CD14-positive monocyte (primary cell): ENCODE data around the gene PRKAR1B. TPM values are rescaled to one million over a fixed set of nuclear protein-coding genes. Genes with fewer than 3 reads are reported as not detected.
A peak's percentile ranks its signal among the peaks of the same experiment; 100 is the strongest.

Source experiments
- DNase-seq, 3 donors: peaks; one replicate each; pipeline ENCODE4 v3.0.0-alpha.2; 2011 to 2022
- H2AFZ ChIP-seq: 2 replicates; pipeline ENCODE4 v1.6.0; 2012; ENCODE audit warnings: mild to moderate bottlenecking, low read depth, low read length, inconsistent platforms; ENCODE audit not compliant: insufficient read depth, poor library complexity, severe bottlenecking
- H3K27ac ChIP-seq, 2 donors: 1 replicate in 1 of 2; 2 replicates in 1 of 2; pipeline ENCODE4 v1.5.1; 2012 to 2013; ENCODE audit warnings: low read length in 2 of 2, control low read depth in 1 of 2, inconsistent platforms in 1 of 2, low read depth in 1 of 2, mild to moderate bottlenecking in 1 of 2
- H3K27me3 ChIP-seq, 2 donors: one replicate each; pipeline versions ENCODE4 v1.6.0 to v1.6.1; 2011 to 2013; ENCODE audit warnings: low read length in 2 of 2; ENCODE audit not compliant: control insufficient read depth in 2 of 2, insufficient read depth in 2 of 2
- H3K36me3 ChIP-seq, 2 donors: replicated peaks in 1 of 2; 1 replicate in 1 of 2; 2 replicates in 1 of 2; pipeline versions ENCODE4 v1.5.1 to v1.6.1; 2012 to 2013; ENCODE audit warnings: low read length in 2 of 2, control low read depth in 1 of 2, inconsistent platforms in 1 of 2, mild to moderate bottlenecking in 1 of 2; ENCODE audit not compliant: insufficient read depth in 2 of 2, control insufficient read depth in 1 of 2
- H3K4me1 ChIP-seq, 2 donors: 1 replicate in 1 of 2; 2 replicates in 1 of 2; pipeline versions ENCODE4 v1.5.1 to v1.6.1; 2012 to 2013; ENCODE audit warnings: low read length in 2 of 2, control low read depth in 1 of 2, inconsistent platforms in 1 of 2, mild to moderate bottlenecking in 1 of 2, moderate library complexity in 1 of 2; ENCODE audit not compliant: insufficient read depth in 2 of 2, control insufficient read depth in 1 of 2
- H3K4me2 ChIP-seq: replicated peaks from 2 replicates; pipeline ENCODE3; 2012; ENCODE audit warnings: low read length, moderate library complexity, mild to moderate bottlenecking; ENCODE audit not compliant: poor library complexity, severe bottlenecking; ENCODE audit errors: extremely low read depth
- H3K4me3 ChIP-seq, 3 experiments: fragments of 200-600 bp in 1 of 3; sonication (generic) in 1 of 3; replicated peaks in 1 of 3; 1 replicate in 2 of 3; 2 replicates in 1 of 3; pipeline ENCODE4 v1.5.1; 2011 to 2013; ENCODE audit warnings: low read length in 3 of 3, mild to moderate bottlenecking in 3 of 3, control low read depth in 2 of 3, low read depth in 2 of 3, inconsistent platforms in 1 of 3, moderate library complexity in 1 of 3
- H3K79me2 ChIP-seq: 2 replicates; pipeline ENCODE4 v1.6.0; 2012; ENCODE audit warnings: mild to moderate bottlenecking, control low read depth, inconsistent platforms, low read length, moderate library complexity; ENCODE audit not compliant: insufficient read depth
- H3K9ac ChIP-seq: 2 replicates; pipeline ENCODE4 v1.6.0; 2017; ENCODE audit warnings: low read length, mild to moderate bottlenecking; ENCODE audit not compliant: insufficient read depth, poor library complexity, severe bottlenecking
- H3K9me3 ChIP-seq, 2 donors: replicated peaks in 1 of 2; 1 replicate in 1 of 2; 2 replicates in 1 of 2; pipeline versions ENCODE4 v1.5.1 to v1.6.1; 2012 to 2013; ENCODE audit warnings: low read length in 2 of 2, control low read depth in 1 of 2; ENCODE audit not compliant: control insufficient read depth in 1 of 2, insufficient read depth in 1 of 2
- H4K20me1 ChIP-seq: 2 replicates; pipeline ENCODE4 v1.6.0; 2012; ENCODE audit warnings: mild to moderate bottlenecking, low read length, control low read depth, moderate library complexity; ENCODE audit not compliant: insufficient read depth
- H3K27ac Mint-ChIP-seq, 7 donors: one replicate each; pipeline ENCODE4 v1.8.0; 2020; ENCODE audit warnings: mild to moderate bottlenecking in 7 of 7, mixed read lengths in 7 of 7, moderate library complexity in 6 of 7, inconsistent platforms in 2 of 7
- H3K27me3 Mint-ChIP-seq, 3 donors: one replicate each; pipeline ENCODE4 v1.8.0; 2021 to 2022; ENCODE audit warnings: low read depth in 3 of 3, mild to moderate bottlenecking in 3 of 3, mixed read lengths in 3 of 3, moderate library complexity in 3 of 3, inconsistent platforms in 1 of 3
- H3K36me3 Mint-ChIP-seq, 2 donors: one replicate each; pipeline ENCODE4 v1.8.0; 2020; ENCODE audit warnings: mixed read lengths in 2 of 2, inconsistent platforms in 1 of 2, mild to moderate bottlenecking in 1 of 2
- H3K4me1 Mint-ChIP-seq: one replicate; pipeline ENCODE4 v1.8.0; 2020; ENCODE audit warnings: mild to moderate bottlenecking, mixed read lengths
- H3K4me3 Mint-ChIP-seq, 2 donors: one replicate each; pipeline ENCODE4 v1.8.0; 2020; ENCODE audit warnings: mild to moderate bottlenecking in 2 of 2, mixed read lengths in 2 of 2, moderate library complexity in 1 of 2
- H3K9me3 Mint-ChIP-seq, 7 donors: one replicate each; pipeline ENCODE4 v1.8.0; 2020 to 2022; ENCODE audit warnings: mixed read lengths in 7 of 7, mild to moderate bottlenecking in 6 of 7, moderate library complexity in 6 of 7, inconsistent platforms in 2 of 7
- WGBS: methylation state at CpG from one replicate; pipeline ENCODE4 v1.1.5; 2013; ENCODE audit warnings: missing lambda C conversion rate; ENCODE audit not compliant: insufficient coverage; 5-methylcytosine and 5-hydroxymethylcytosine counted together
- intact Hi-C, 2 donors: fragments of 100-400 bp; cut with micrococcal nuclease; formaldehyde crosslinking; loops; one replicate each; pipeline versions ENCODE4 v1.15.0 to v1.15.1; 2023
- polyA plus RNA-seq, 3 donors: library from polyadenylated mRNA; depleted of rRNA in 1 of 3; unstranded in 2 of 3; stranded (reverse) in 1 of 3; fragments of 300-500 nt in 2 of 3; fragments of >200 nt in 1 of 3; fragmentation: Illumina TruSeq in 2 of 3; gene quantifications; 1 replicate in 2 of 3; 2 replicates in 1 of 3; pipeline ENCODE4 v1.2.3, GENCODE V29; 2012 to 2021
- TF ChIP-seq, protein P1 (sequence below): fragments of 200-600 bp; IDR thresholded peaks from one replicate; pipeline ENCODE4 v1.8.0; 2022; ENCODE audit warnings: antibody characterized with exemption, mild to moderate bottlenecking

Gene PRKAR1B
- polyA plus RNA-seq, 3 donors = 0.94 to 2.1 (median 1.1) TPM

DNA sequence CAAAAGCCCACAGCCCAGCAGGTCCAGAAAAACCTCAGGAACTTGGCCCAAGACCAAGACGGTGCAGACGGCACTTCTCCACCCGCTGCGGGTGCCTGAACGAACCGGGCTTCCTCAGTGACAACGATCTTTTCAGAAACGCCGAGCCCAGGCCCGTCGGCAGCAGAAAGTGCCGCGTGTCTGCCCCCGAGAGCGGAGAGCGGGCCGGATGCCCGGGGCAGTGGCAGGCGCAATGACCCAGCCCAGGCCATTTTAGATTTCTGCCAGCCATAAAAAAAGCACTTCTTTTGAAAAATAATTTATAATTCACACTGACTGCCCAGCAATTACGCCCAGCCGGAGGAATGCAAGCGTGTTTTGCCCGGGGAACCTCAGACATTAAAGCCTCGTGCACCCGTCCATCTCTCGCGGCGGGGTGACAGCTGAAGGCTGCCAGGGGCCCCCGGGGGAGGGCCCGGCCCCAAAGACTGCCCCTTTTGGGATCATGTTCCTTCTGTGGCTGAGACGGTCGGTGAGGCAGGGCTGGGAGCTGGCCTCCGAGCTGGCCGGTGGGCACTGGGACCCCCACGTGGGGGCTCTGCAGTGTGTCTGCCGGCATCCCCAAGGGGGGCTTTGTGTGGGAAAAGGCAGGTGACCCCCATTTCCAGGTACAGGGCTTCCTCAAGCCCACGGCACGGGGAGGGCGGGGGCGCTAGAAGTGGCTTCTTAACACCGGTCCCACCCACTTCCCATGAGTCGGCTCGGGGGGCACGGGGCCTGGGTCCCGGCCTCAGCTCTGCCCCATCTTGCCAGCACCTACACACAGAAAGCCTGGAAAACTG lies 136.1 kb downstream of the PRKAR1B start:
- WGBS = 24% methylated on average over 38 of the region's 45 CpGs
- Histone ChIP-seq H3K4me2 (no peak overlapping the region), H3K4me3 (no peak overlapping the region), H3K4me1 (peaks cover 13 to 19% of the 10 kb centered on the region in 2 donors), H3K27ac (no peak overlapping the region), H3K9me3 (peaks cover 0 to 32% of the 10 kb centered on the region in 2 donors), H3K27me3 (peaks cover 0 to 8% of the 10 kb centered on the region in 2 donors), H3K9ac (no peak overlapping the region), H3K36me3 (no peaks in the 10 kb centered on the region), H3K79me2 (no peaks in the 10 kb centered on the region), H2AFZ (peak overlapping the region; percentile 13), H4K20me1 (no peaks in the 10 kb centered on the region)
- no peak overlapping the region for H3K27ac Mint-ChIP-seq
- intact Hi-C loops = no loop called here
- peaks cover 14 to 38% (median 20%) of the 10 kb centered on the region in 3 donors for H3K27me3 Mint-ChIP-seq
- DNase-seq = no peak
- H3K4me1 Mint-ChIP-seq = peaks cover 14% of the 10 kb centered on the region
- no peaks in the 10 kb centered on the region for H3K36me3 Mint-ChIP-seq
- TF ChIP-seq, protein P1, sequence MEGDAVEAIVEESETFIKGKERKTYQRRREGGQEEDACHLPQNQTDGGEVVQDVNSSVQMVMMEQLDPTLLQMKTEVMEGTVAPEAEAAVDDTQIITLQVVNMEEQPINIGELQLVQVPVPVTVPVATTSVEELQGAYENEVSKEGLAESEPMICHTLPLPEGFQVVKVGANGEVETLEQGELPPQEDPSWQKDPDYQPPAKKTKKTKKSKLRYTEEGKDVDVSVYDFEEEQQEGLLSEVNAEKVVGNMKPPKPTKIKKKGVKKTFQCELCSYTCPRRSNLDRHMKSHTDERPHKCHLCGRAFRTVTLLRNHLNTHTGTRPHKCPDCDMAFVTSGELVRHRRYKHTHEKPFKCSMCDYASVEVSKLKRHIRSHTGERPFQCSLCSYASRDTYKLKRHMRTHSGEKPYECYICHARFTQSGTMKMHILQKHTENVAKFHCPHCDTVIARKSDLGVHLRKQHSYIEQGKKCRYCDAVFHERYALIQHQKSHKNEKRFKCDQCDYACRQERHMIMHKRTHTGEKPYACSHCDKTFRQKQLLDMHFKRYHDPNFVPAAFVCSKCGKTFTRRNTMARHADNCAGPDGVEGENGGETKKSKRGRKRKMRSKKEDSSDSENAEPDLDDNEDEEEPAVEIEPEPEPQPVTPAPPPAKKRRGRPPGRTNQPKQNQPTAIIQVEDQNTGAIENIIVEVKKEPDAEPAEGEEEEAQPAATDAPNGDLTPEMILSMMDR = no peak
- peaks cover 14 to 35% (median 20%) of the 10 kb centered on the region in 7 donors for H3K9me3 Mint-ChIP-seq
- peak overlapping the region in 1 of 2 donors; percentile 51 for H3K4me3 Mint-ChIP-seq

DNA sequence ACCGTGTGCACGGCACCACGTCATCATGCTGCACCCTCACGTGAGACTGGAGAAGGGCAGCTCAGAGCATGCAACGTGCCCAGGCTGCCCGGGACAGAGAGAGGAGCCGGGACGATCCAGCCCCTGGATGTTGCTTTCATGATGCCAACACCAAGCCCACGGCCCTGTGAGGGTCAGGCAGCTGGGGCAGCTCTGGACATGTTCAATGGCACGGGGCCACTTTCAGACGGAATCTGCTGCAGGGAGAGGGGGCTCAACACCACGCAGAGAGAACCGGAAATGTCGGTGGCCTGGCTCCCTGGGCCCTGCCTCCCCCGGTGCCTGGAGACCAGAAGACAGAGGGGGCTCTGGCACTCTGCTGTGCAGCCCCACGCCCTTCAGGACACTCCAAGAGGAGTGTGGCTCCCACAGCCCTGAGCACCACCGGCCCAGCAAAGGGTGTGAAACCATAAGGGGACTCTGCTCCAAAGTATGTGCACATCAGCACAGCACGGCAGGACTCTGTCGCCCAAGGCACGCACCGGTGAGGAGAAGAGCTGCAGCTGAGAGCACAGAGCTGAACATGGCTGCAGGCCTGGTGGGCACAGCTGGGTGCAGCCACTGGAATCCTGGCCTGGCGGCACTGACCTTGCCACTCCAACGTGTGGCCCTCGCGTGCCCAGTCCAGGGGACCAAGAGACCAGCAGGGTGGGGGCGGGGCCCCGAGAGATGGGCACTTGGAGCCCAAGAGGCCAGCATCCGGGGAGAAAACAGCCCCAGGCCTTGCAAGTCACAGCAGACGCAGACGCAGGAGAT lies 137.1 kb downstream of the PRKAR1B start:
- no peak overlapping the region for H3K4me3 Mint-ChIP-seq
- Histone ChIP-seq H3K9me3 (peaks cover 0 to 29% of the 10 kb centered on the region in 2 donors), H3K27me3 (peaks cover 0 to 8% of the 10 kb centered on the region in 2 donors), H3K79me2 (no peaks in the 10 kb centered on the region), H3K36me3 (no peaks in the 10 kb centered on the region), H3K9ac (no peak overlapping the region), H3K27ac (no peak overlapping the region), H3K4me3 (no peak overlapping the region), H3K4me1 (peaks cover 13 to 19% of the 10 kb centered on the region in 2 donors), H3K4me2 (no peak overlapping the region), H2AFZ (no peak overlapping the region), H4K20me1 (no peaks in the 10 kb centered on the region)
- H3K36me3 Mint-ChIP-seq = no peaks in the 10 kb centered on the region
- TF ChIP-seq, protein P1 = no peak
- WGBS = 92% methylated on average over 28 of the region's 30 CpGs
- intact Hi-C loops = no loop called here
- peak overlapping the region in 2 of 7 donors; percentile 42 to 62 for H3K27ac Mint-ChIP-seq
- peaks cover 14% of the 10 kb centered on the region for H3K4me1 Mint-ChIP-seq
- H3K9me3 Mint-ChIP-seq = peaks cover 11 to 28% (median 19%) of the 10 kb centered on the region in 7 donors
- no peak for DNase-seq
- peaks cover 16 to 38% (median 18%) of the 10 kb centered on the region in 3 donors for H3K27me3 Mint-ChIP-seq
